Right cardiac atrium (tissue), 5 donors: ENCODE results near the gene PIP4P1. TPM values are rescaled to one million over a fixed set of nuclear protein-coding genes. Genes with fewer than 3 reads are reported as not detected.
A peak's percentile ranks its signal among the peaks of the same experiment; 100 is the strongest.
"Not testable (repeated sequence)": the region's sequence is repeated elsewhere in the genome, so short reads cannot be mapped to it uniquely, and the experiment has no call there.

Experiments used
- ATAC-seq, 2 donors: fragments of 200-7000 bp; cut with Tn5 transposase; one replicate each; pipeline versions ENCODE4 v1.8.0 to v1.9.1; 2020; ENCODE audit warnings: moderate library complexity in 2 of 2, mild to moderate bottlenecking in 1 of 2
- DNase-seq, 3 donors: peaks; one replicate each; pipeline ENCODE4 v3.0.0-alpha.2; 2020
- H3K27ac ChIP-seq: one replicate; pipeline ENCODE4 v1.5.1; 2013; ENCODE audit warnings: mild to moderate bottlenecking, low read length, control low read depth, moderate library complexity
- H3K27me3 ChIP-seq: one replicate; pipeline ENCODE4 v1.6.1; 2013; ENCODE audit not compliant: control insufficient read depth, insufficient read depth
- H3K4me1 ChIP-seq: one replicate; pipeline ENCODE4 v1.6.1; 2013; ENCODE audit warnings: low read length; ENCODE audit not compliant: control insufficient read depth, insufficient read depth
- H3K4me3 ChIP-seq: one replicate; pipeline ENCODE4 v1.5.1; 2013; ENCODE audit warnings: low read length, control low read depth
- H3K9me3 ChIP-seq: one replicate; pipeline ENCODE4 v1.6.1; 2013; ENCODE audit warnings: low read length; ENCODE audit not compliant: control insufficient read depth
- WGBS: extraction: QIAGEN DNeasy Blood & Tissue Kit; methylation state at CpG from one replicate; pipeline ENCODE4 v1.1.7; 2013; 5-methylcytosine and 5-hydroxymethylcytosine counted together
- intact Hi-C, 4 donors: fragments of 100-400 bp; cut with DNase I; formaldehyde crosslinking; loops; one replicate each; pipeline versions ENCODE4 v1.11.0 to v1.14.0; 2022 to 2023
- long read RNA-seq, 4 donors: library from polyadenylated mRNA; unstranded; transcript quantifications; one replicate each; pipeline ENCODE4 v2.0.0, GENCODE V29; 2020 to 2021
- polyA plus RNA-seq: library from polyadenylated mRNA; stranded (reverse); fragments of 200-250 nt; gene quantifications from one replicate; pipeline ENCODE4 v1.2.3, GENCODE V29; 2013
- total RNA-seq, 4 donors: library from RNA; stranded (reverse); fragmentation: NEBNext Ultra II Directional; extraction: Animal tissue kit (Norgen Biotek cat#: 25700); gene quantifications; one replicate each; pipeline ENCODE4 v1.2.1, GENCODE V29; 2021
- donor health status: healthy with polysubstance abuse.
- donor health status: DM: no; HTN: yes; CAD: no.
- donor health status: DM: no; HTN: no; CAD: no.
- donor health status: DM: no; HTN: yes; CAD: no; lungs with severe emphysema.
- donor health status: DM: yes; HTN: yes; CAD: no.

Gene PIP4P1
- total RNA-seq (10 to 100 TPM; 16.2 to 23.7 (median 23.4) TPM), polyA plus RNA-seq (21.0 TPM)
- long read RNA-seq, donor 1, transcript PIP4P1-201 (7 exons, 1,961 nt): major isoform, 35 of 63 reads
- long read RNA-seq, donor 1, transcript PIP4P1-202 (7 exons, 1,696 nt): minor isoform, 15 of 63 reads
- long read RNA-seq, donor 1, partial matches to known transcripts: 4 of 63 reads
- long read RNA-seq, donor 1, other reads (novel, unspliced or antisense): 4 of 63 reads
- long read RNA-seq, donor 2, transcript PIP4P1-201 (7 exons, 1,961 nt): major isoform, 14 of 28 reads
- long read RNA-seq, donor 2, transcript PIP4P1-202 (7 exons, 1,696 nt): minor isoform, 8 of 28 reads
- long read RNA-seq, donor 2, partial matches to known transcripts: 3 of 28 reads
- long read RNA-seq, donor 2, other reads (novel, unspliced or antisense): 0 of 28 reads
- long read RNA-seq, donor 3, transcript PIP4P1-201 (7 exons, 1,961 nt): major isoform, 9 of 28 reads
- long read RNA-seq, donor 3, partial matches to known transcripts: 14 of 28 reads
- long read RNA-seq, donor 3, other reads (novel, unspliced or antisense): 1 of 28 reads
- long read RNA-seq, donor 4, transcript PIP4P1-201 (7 exons, 1,961 nt): major isoform, 25 of 42 reads
- long read RNA-seq, donor 4, transcript PIP4P1-202 (7 exons, 1,696 nt): minor isoform, 6 of 42 reads
- long read RNA-seq, donor 4, partial matches to known transcripts: 6 of 42 reads
- long read RNA-seq, donor 4, other reads (novel, unspliced or antisense): 5 of 42 reads

GRCh38 chr14:20461225-20462141 is at the start of gene PIP4P1:
TSS of gene PIP4P1 (minus strand) at chr14:20461434. CDS start at chr14:20461325, 109 bp downstream.
- ATAC-seq (peak; percentile 98), DNase-seq (peak; percentile 99 to 100 (median 99))
- Histone ChIP-seq H3K4me3 (peak within 1 kb of the TSS; percentile 78), H3K4me1 (peaks cover 5% of the 10 kb centered on the region), H3K27ac (peak within 1 kb of the TSS; percentile 73), H3K9me3 (no peaks in the 10 kb centered on the region), H3K27me3 (no peaks in the 10 kb centered on the region)
- under 1% methylated on average over 67 of the region's 67 CpGs for WGBS
- intact Hi-C loops: no loop called here

- Histone ChIP-seq H3K4me1 (no peaks in the 10 kb centered on the region), H3K4me3 (no peak overlapping the region), H3K27ac (no peak overlapping the region), H3K9me3 (no peaks in the 10 kb centered on the region), H3K27me3 (no peaks in the 10 kb centered on the region)
- DNase-seq: no peak
- intact Hi-C loops: no loop called here
- ATAC-seq: no peak
- WGBS: 90% methylated on average over 8 of the region's 8 CpGs
Measured at GRCh38 chr14:20508367-20508766, 47.1 kb upstream of the PIP4P1 start.

- not testable (repeated sequence) for ATAC-seq
Measured at GRCh38 chr14:20507537-20507936, 46.3 kb upstream of the PIP4P1 start.

GRCh38 chr14:20506752-20507151 is 45.5 kb upstream of the PIP4P1 start:
- H3K4me3 ChIP-seq, H3K4me1 ChIP-seq, H3K9me3 ChIP-seq, H3K27me3 ChIP-seq, H3K27ac ChIP-seq, intact Hi-C loops, ATAC-seq: not testable (repeated sequence)
- DNase-seq: peak in 1 of 3 donors; percentile 63
- 100% methylated on average over 3 of the region's 30 CpGs for WGBS

More at GRCh38 chr14:20507537-20507936, 46.3 kb upstream of the PIP4P1 start:
- H3K27me3 ChIP-seq, DNase-seq, intact Hi-C loops, H3K4me3 ChIP-seq, H3K27ac ChIP-seq, H3K9me3 ChIP-seq, H3K4me1 ChIP-seq: not testable (repeated sequence)
- 86% methylated on average over 3 of the region's 3 CpGs for WGBS

GRCh38 chr14:20506276-20506675 is 45.0 kb upstream of the PIP4P1 start:
- ATAC-seq, H3K4me3 ChIP-seq, H3K27me3 ChIP-seq, H3K4me1 ChIP-seq, intact Hi-C loops, H3K9me3 ChIP-seq, H3K27ac ChIP-seq: not testable (repeated sequence)
- peak in 1 of 3 donors; percentile 53 for DNase-seq
- WGBS: 98% methylated on average over 16 of the region's 30 CpGs

- Histone ChIP-seq H3K27me3 (no peaks in the 10 kb centered on the region), H3K27ac (no peak overlapping the region), H3K4me3 (no peak overlapping the region), H3K9me3 (no peaks in the 10 kb centered on the region), H3K4me1 (peaks cover 1% of the 10 kb centered on the region)
- ATAC-seq (no peak), DNase-seq (no peak)
- intact Hi-C loops: no loop called here
- WGBS: 47% methylated on average over 6 of the region's 6 CpGs
Measured at GRCh38 chr14:20503898-20504297, 42.7 kb upstream of the PIP4P1 start.

- 100% methylated on average over 2 of the region's 2 CpGs for WGBS
- Histone ChIP-seq H3K4me1 (peaks cover 1% of the 10 kb centered on the region), H3K4me3 (no peak overlapping the region), H3K27ac (no peak overlapping the region), H3K27me3 (no peaks in the 10 kb centered on the region), H3K9me3 (no peaks in the 10 kb centered on the region)
- intact Hi-C loops: no loop called here
- ATAC-seq (no peak), DNase-seq (no peak)
Measured at GRCh38 chr14:20501346-20501745, 40.1 kb upstream of the PIP4P1 start.

- no peaks in the 10 kb centered on the region for H3K9me3 ChIP-seq
- WGBS: 89% methylated on average over 5 of the region's 5 CpGs
- H3K4me3 ChIP-seq: no peak overlapping the region
- no peak for ATAC-seq
- H3K4me1 ChIP-seq: peaks cover 1% of the 10 kb centered on the region
- no peak for DNase-seq
- intact Hi-C loops: no loop called here
- H3K27me3 ChIP-seq: no peaks in the 10 kb centered on the region
- no peak overlapping the region for H3K27ac ChIP-seq
Measured at GRCh38 chr14:20499881-20500280, 38.6 kb upstream of the PIP4P1 start.

GRCh38 chr14:20499108-20499507 is 37.9 kb upstream of the PIP4P1 start:
- Histone ChIP-seq H3K27me3 (no peaks in the 10 kb centered on the region), H3K4me3 (no peak overlapping the region), H3K4me1 (peaks cover 1% of the 10 kb centered on the region), H3K27ac (no peak overlapping the region), H3K9me3 (no peaks in the 10 kb centered on the region)
- 56% methylated on average over 4 of the region's 4 CpGs for WGBS
- no peak for DNase-seq
- no peak for ATAC-seq
- intact Hi-C loops: no loop called here

- Histone ChIP-seq H3K4me1 (peaks cover 2% of the 10 kb centered on the region), H3K27me3 (no peaks in the 10 kb centered on the region), H3K4me3 (no peak overlapping the region), H3K27ac (peak overlapping the region; percentile 52), H3K9me3 (no peaks in the 10 kb centered on the region)
- DNase-seq: no peak
- intact Hi-C loops: no loop called here
- no peak for ATAC-seq
- WGBS: 78% methylated on average over 2 of the region's 2 CpGs
Measured at GRCh38 chr14:20498622-20499021, 37.4 kb upstream of the PIP4P1 start.
